Activated CD8-positive, alpha-beta memory T cell treated with anti-CD3 and anti-CD28 coated beads, Interleukin-2, amount 10 ng/mL, durations not matched to agents 7 days and 5 days (primary cell): ENCODE measurements around the gene GRK6. TPM values are rescaled to one million over a fixed set of nuclear protein-coding genes. Genes with fewer than 3 reads are reported as not detected.

ENCODE experiments used
- ATAC-seq: fragments of 150-1000 bp; cut with Tn5 transposase; one replicate; pipeline ENCODE4 v1.10.0; 2021; ENCODE audit warnings: moderate library complexity
- CTCF ChIA-PET: fragments of 350-600 bp; sonication (Branson Sonifier 250); formaldehyde crosslinking; loops from one replicate; lab custom pipeline; 2021; ENCODE audit warnings: antibody characterized with exemption; lab: Charles Lee
- DNase-seq: peaks from one replicate; pipeline ENCODE4 v3.0.0-alpha.2; 2020
- H3K27ac Mint-ChIP-seq: one replicate; pipeline ENCODE4 v1.8.0; 2021; ENCODE audit warnings: mild to moderate bottlenecking, mixed read lengths
- H3K27me3 Mint-ChIP-seq: one replicate; pipeline ENCODE4 v1.8.0; 2021; ENCODE audit warnings: mixed read lengths
- H3K36me3 Mint-ChIP-seq: one replicate; pipeline ENCODE4 v1.8.0; 2021; ENCODE audit warnings: mild to moderate bottlenecking, mixed read lengths
- H3K4me1 Mint-ChIP-seq: one replicate; pipeline ENCODE4 v1.8.0; 2021; ENCODE audit warnings: mixed read lengths
- H3K4me3 Mint-ChIP-seq: one replicate; pipeline ENCODE4 v1.8.0; 2021; ENCODE audit warnings: mild to moderate bottlenecking, moderate library complexity, mixed read lengths
- H3K9me3 Mint-ChIP-seq: one replicate; pipeline ENCODE4 v1.8.0; 2022; ENCODE audit warnings: low read depth, mixed read lengths
- total RNA-seq, 2 experiments: library from RNA; stranded (reverse); gene quantifications; one replicate each; pipeline ENCODE4 v1.2.3, GENCODE V29; 2021

The GRK6 gene
- total RNA-seq, 2 experiments from 2014 or later = 112 to 159 TPM

DNA sequence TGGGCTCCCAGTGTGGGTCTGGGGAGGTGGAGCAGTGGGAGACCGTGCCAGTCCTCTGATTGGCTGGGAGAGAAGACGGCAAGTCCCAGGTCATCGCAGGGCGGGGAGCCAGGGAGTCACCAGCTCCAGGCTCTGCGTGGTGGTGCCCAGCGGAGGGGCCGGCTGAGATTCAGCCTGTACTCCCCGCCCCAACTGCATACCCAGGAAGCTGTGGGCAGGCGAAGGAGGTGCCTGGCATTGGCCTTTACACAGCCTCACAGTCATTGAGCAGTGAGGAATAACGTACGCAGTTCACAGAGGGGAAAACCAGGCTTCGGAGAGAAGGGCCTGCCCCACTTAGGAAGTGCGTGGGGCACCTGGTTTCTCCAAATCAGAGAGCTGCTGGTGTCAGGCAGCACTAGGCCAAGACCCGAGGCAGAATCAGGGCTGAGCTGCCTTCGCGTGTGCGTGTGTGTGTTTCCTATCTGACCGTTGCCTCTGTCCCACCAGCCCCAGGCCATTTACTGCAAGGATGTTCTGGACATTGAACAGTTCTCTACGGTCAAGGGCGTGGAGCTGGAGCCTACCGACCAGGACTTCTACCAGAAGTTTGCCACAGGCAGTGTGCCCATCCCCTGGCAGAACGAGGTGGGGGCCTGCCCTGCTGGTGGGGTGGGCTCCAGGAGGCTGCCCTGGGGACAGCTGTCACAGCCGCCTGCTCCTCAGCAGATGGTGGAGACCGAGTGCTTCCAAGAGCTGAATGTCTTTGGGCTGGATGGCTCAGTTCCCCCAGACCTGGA lies 13.9 kb downstream of the GRK6 start:
- CTCF ChIA-PET = interaction anchor here (0.8 to 25.5 kb wide), 7 partner anchors 9 to 71 kb away, joined by 3 to 717 read pairs (median 9); partner anchors contain the start of genes F12 and PFN3
- peak; percentile 41 for DNase-seq
- no peak for ATAC-seq
- Mint-ChIP-seq H3K27me3 (no peaks in the 10 kb centered on the region), H3K36me3 (peaks cover 32% of the 10 kb centered on the region), H3K4me1 (peaks cover 33% of the 10 kb centered on the region), H3K9me3 (no peaks in the 10 kb centered on the region), H3K27ac (no peak overlapping the region), H3K4me3 (no peak overlapping the region)

DNA sequence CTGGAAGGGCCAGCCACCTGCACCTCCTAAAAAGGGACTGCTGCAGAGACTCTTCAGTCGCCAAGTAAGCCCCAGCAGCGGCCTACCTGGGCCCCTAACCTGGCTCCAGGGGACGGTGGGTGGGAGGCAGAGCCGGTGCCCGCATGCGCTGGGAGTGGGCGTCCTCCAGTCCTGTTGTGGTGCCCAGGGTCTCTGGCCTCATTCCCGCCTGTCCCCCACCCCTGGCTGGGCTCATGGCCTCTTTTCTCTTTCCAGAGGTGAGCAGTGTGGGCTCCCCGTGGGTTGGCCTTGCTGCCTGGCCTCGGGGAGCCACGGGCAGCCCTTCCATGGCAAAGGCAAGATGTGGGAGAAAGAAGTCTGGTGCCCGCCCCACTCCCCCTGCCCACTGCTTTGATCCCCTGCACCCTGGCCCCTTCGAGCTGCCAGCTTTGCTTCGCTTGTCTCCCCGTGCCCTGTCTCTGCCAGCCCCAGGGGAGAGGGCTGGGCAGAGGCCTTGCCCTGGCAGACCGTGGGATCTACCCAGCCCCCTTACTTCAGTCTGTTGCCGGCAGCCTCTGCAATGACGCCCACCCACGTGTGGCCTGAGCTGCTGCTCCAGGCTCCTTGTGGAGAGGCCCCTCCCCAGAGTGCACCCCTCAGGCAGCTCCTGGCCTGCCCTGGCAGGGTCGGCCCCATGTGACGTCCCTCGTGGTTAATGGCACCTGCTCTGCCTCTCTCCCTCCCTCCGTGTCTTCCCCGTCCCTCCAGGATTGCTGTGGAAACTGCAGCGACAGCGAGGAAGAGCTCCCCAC lies 14.7 kb downstream of the GRK6 start:
- Mint-ChIP-seq H3K36me3 (peaks cover 28% of the 10 kb centered on the region), H3K9me3 (no peaks in the 10 kb centered on the region), H3K4me3 (no peak overlapping the region), H3K4me1 (peaks cover 38% of the 10 kb centered on the region), H3K27me3 (no peaks in the 10 kb centered on the region), H3K27ac (no peak overlapping the region)
- ATAC-seq (no peak), DNase-seq (no peak)
- CTCF ChIA-PET = interaction anchor here (0.8 to 25.5 kb wide), 6 partner anchors 9 to 72 kb away, joined by 3 to 717 read pairs (median 18); partner anchors contain the start of genes F12 and PFN3

DNA sequence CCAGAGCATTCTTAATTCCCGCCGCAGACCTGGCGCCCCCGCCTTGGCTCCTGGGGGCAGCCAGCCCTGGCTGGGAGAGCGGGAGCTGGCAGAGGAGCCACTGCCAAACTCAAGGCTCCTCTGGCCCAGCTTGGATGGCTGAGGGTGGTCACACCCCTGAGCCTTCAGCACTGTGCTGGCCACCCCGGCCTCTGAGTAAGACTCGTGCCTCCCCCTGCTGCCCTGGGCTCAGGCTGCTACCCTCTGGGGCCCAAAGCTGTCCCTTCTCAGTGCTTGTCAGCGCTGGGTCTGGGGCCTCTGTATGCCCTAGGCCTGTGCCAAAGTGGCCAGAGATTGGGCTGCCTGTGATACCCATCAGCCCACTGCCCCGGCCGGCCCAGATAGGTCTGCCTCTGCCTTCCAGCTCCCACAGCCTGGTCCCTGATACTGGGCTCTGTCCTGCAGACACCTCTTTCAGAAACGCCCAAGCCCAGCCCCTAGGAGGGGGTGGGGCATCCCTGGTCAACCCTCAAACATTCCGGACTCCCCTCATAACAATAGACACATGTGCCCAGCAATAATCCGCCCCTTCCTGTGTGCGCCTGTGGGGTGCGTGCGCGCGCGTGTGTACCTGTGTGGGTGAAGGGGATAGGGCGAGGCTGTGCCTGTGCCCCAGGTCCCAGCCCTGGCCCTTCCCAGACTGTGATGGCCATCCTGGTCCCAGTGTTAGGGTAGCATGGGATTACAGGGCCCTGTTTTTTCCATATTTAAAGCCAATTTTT lies 15.8 kb downstream of the GRK6 start:
- Mint-ChIP-seq H3K9me3 (no peaks in the 10 kb centered on the region), H3K4me3 (no peak overlapping the region), H3K27ac (no peak overlapping the region), H3K36me3 (peaks cover 23% of the 10 kb centered on the region), H3K4me1 (peaks cover 41% of the 10 kb centered on the region), H3K27me3 (no peaks in the 10 kb centered on the region)
- DNase-seq (no peak), ATAC-seq (no peak)
- CTCF ChIA-PET = interaction anchor here (1.4 to 25.5 kb wide), 5 partner anchors 12 to 66 kb away, joined by 3 to 717 read pairs (median 64); partner anchors contain the start of genes F12, GRK6 and PFN3

DNA sequence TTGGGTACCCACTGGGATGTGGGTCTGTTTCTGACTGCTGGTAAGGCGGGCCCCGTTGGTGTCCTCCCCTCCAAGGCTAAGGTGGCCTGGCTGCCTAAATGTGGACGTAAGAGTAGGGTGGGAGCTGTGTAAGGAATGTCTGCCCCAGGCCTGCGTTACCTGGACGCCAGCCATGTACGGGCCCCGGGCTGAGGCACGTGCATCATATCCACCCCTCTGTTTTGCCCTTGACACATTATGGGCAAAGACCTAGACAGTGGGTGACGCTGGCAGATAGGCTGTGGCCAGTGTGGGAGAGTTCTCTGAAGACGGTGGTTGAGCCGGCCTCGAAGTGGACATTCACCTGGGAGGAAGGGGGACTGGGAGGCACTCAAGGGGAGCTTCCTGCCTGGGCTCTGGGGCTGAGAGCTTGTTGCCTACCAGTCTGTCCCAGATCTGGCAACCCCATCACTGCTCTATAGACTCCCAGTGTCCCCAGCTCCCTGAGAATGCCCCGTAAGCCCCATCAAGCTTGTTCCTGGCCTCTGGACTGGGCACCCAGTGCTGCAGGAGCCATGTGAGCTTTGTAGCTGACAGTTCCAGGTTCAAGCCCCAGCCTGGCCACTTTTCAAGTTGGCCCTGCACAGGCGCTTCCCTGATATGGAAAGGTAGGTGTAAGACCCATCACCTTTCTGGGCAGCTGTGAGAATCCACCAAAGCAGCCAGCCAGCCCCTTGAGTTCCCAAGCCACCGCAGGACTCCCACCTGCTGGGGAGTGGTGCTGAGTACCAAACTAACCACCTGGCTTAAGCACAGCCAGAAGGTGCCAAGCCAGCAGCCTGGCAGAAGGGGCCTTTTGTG lies 16.9 kb downstream of the GRK6 start:
- H3K27ac Mint-ChIP-seq = no peak overlapping the region
- CTCF ChIA-PET = interaction anchor here (1.0 to 25.5 kb wide), 7 partner anchors 11 to 134 kb away, joined by 3 to 717 read pairs (median 24); partner anchors contain the start of genes F12, GRK6 and PFN3
- H3K36me3 Mint-ChIP-seq = peaks cover 13% of the 10 kb centered on the region
- ATAC-seq (no peak), DNase-seq (no peak)
- no peak overlapping the region for H3K4me3 Mint-ChIP-seq
- peaks cover 45% of the 10 kb centered on the region for H3K4me1 Mint-ChIP-seq
- peaks cover 6% of the 10 kb centered on the region for H3K27me3 Mint-ChIP-seq
- H3K9me3 Mint-ChIP-seq = no peaks in the 10 kb centered on the region

DNA sequence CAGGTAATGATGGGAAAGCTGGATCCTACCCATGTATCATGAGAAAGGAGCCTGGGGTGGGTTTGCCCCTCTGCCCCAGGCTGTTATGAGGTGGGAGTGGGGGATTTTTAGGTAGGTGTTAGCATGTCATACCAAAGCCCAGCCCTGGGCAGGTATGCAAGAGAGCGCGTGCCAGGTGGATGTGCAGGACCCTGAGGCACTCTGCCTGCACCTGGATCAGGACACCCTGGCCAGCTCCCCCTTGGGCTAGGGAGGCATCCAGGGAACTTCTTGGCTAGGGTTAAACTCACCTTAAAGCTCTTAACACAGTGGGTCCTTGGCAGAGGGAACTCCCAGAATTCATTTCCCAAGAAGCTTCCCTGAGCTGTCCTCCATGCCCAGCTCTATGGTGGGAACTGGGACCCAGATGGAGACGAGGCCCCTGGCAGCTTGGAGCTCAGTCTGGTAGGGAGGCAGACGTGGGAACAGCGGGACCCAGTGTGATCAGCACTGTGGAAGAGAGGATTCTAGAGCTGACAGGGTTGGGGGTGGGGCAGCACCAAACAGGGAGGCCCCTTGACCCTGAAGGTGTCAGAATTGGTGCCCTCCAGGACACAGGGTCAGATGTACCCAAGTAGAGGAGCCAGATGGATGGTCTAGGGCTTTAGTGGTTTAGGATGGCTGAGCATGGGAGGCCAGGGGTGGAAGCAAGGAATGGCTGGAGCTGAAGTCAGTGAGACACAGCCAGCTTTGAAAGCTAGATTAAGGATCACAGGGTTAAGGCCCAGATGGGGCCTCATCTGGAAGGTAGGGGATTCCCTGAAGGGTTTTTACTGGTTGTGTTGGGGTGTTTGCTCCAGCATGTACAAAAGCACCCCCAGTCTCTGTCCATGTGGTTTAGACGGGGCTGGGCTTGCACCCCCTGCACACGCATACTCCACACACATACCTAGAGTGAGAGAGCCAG lies 17.9 kb downstream of the GRK6 start:
- H3K9me3 Mint-ChIP-seq = no peaks in the 10 kb centered on the region
- no peak for ATAC-seq
- H3K27ac Mint-ChIP-seq = peak overlapping the region; percentile 75
- H3K4me1 Mint-ChIP-seq = peaks cover 45% of the 10 kb centered on the region
- CTCF ChIA-PET = interaction anchor here (1.0 to 25.5 kb wide), 7 partner anchors 10 to 135 kb away, joined by 3 to 717 read pairs (median 64); partner anchors contain the start of genes F12, GRK6 and PFN3
- peaks cover 9% of the 10 kb centered on the region for H3K36me3 Mint-ChIP-seq
- no peak for DNase-seq
- no peak overlapping the region for H3K4me3 Mint-ChIP-seq
- peaks cover 10% of the 10 kb centered on the region for H3K27me3 Mint-ChIP-seq

DNA sequence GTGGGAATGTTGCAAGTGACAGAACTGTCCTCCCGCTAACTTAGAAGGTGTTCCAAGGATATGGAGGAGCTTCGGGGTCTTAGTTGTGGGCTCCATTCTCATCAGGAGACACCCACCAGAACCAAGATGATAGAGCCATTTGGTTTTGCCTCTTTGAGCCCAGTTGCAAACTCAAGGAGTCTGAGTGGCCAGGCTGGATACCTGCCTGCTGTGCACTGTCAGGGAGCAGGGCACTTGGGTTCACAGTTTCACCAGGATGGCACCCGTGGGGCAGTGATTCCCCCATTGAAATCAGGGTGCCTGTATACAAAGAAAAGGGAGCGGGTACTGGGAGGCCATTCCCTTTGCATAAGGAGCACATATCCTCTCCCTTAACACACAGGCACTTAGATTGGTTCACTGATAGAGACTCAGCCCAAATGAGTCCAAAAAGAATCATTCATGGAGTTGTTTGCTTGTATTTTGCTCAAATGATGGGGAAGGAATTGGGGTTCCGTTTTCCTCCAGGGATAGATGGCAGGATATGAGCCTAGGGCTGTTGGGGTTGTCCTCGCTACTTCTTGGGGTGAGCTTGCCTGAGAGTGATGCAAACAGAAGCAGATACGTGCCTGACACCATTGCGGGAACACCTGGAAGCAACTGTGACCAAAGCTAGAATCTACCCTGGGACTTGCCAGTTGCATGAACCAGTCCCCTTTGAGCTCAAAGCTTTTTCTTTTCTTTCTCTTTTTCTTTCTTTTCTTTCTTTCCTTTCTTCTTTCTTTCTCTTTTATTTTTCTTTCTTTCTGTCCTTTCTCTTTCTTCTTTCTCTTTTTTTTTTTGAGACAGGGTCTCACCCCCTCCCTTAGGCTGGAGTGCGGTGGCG lies 18.8 kb downstream of the GRK6 start:
- no peak for DNase-seq
- CTCF ChIA-PET = interaction anchor here (0.9 to 25.5 kb wide), 11 partner anchors 9 to 136 kb away, joined by 3 to 717 read pairs (median 4); partner anchors contain the start of genes F12, GRK6, LMAN2 and PFN3

DNA sequence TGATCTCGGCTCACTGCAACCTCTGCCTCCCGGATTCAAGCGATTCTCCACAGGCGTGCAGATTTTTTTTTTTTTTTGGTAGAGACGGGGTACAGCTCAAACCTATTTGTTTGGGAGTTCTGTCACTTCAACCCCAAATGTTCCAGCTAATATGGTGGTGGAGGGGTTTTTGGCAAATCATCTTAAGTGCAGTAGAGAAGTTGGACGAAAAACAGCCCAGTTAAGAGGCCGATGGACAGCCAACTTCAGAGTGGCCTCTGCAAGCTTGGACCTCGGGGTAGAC lies 19.4 kb downstream of the GRK6 start:
- peaks cover 10% of the 10 kb centered on the region for H3K27me3 Mint-ChIP-seq
- no peak for ATAC-seq
- CTCF ChIA-PET = interaction anchor here (0.9 to 25.5 kb wide), 13 partner anchors 8 to 136 kb away, joined by 3 to 717 read pairs (median 4); partner anchors contain the start of genes F12, GRK6, LMAN2 and PFN3
- no peaks in the 10 kb centered on the region for H3K9me3 Mint-ChIP-seq
- peaks cover 2% of the 10 kb centered on the region for H3K36me3 Mint-ChIP-seq
- peaks cover 39% of the 10 kb centered on the region for H3K4me1 Mint-ChIP-seq
- H3K27ac Mint-ChIP-seq = peak overlapping the region; percentile 76
- DNase-seq = no peak
- H3K4me3 Mint-ChIP-seq = peak overlapping the region; percentile 60

More for the DNA sequence above, 18.8 kb downstream of the GRK6 start:
- peak overlapping the region; percentile 76 for H3K27ac Mint-ChIP-seq
- no peak for ATAC-seq
- H3K9me3 Mint-ChIP-seq = no peaks in the 10 kb centered on the region
- H3K27me3 Mint-ChIP-seq = peaks cover 10% of the 10 kb centered on the region
- H3K4me3 Mint-ChIP-seq = peak overlapping the region; percentile 60
- H3K36me3 Mint-ChIP-seq = peaks cover 2% of the 10 kb centered on the region
- H3K4me1 Mint-ChIP-seq = peaks cover 39% of the 10 kb centered on the region

DNA sequence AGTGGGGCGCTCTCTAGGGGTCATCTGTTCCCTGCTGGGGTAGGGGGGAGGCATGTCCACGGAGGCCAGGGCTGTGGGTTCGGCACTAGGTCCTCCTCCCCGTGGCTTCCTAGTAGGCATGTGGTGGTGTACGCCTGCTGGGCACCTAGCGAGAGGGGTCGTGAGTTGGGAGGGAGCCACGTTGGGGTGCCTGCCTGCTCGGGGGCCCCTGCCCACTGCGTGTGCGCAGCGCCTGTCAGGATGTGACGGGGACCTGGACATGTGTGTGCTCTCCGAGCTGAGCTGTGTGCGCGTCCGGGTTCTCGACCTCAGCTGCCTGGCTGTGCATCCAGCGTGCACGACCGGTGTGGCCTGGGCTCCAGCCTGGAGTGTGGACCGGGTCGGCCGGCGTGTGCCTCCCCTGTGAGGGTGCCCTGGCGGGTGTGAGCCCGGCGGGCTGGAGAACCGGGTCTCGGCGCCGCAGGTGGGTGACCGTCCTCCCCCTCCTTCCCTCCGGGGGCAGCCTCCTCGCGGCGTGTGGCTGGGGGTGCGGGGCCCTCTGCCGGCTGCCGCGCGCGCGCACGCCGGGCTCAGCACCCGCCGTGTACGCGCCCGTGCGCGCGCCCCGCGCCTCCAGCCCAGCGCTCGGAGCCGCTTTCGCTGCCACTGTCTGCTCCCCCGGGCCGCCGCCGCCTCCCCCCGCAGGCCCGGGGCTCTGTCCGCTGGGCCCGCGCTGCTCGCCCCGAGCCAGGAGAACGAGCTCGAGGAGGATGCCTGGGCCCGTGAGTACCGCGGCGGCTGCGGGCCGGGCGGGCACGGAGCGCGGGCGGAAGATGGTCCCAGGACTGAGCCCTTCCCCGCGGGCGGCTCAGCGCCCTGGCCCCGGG lies 20.0 kb downstream of the GRK6 start, which contains the start of gene PRR7:
TSS of gene PRR7 (plus strand) at position 615 of the 866 bp plus-strand sequence. CDS start 8,254 bp downstream, outside the sequence.
- peaks cover 39% of the 10 kb centered on the region for H3K4me1 Mint-ChIP-seq
- peaks cover 10% of the 10 kb centered on the region for H3K27me3 Mint-ChIP-seq
- H3K9me3 Mint-ChIP-seq = no peaks in the 10 kb centered on the region
- CTCF ChIA-PET = interaction anchor here (0.9 to 25.5 kb wide), 15 partner anchors 8 to 137 kb away, joined by 3 to 717 read pairs (median 4); partner anchors contain the start of genes F12, GRK6, LMAN2 and PFN3
- peak within 1 kb of the TSS; percentile 60 for H3K4me3 Mint-ChIP-seq
- ATAC-seq (peak; percentile 74), DNase-seq (peak; percentile 79)
- peak within 1 kb of the TSS; percentile 76 for H3K27ac Mint-ChIP-seq
- H3K36me3 Mint-ChIP-seq = peaks cover 2% of the 10 kb centered on the region

DNA sequence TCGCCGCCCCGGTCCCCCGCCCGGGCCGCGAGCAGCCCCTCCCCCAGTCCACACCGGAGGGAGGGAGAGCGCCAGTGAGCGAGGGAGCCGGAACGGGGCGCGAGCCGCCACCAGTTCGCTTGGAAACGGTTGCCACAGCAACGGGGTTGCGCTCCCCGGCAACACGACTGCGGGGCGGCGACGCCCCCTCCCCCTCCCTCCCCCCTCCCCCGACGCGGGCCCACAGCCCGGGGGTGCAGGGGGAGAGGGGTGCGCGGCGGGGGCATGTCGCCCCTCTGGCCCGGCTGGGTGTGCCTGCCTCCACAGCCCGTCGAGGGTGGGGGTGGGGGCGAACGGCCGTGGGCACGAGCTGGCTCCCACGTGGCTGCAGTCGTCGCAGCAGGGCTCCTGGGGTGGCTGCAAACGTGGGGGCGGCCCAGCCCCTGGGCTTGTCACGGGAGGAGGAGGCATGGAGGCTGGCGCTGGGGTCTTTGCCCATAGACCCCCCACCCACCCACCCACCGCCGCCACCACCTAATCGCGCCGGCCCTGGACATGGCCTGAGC lies 20.7 kb downstream of the GRK6 start:
- CTCF ChIA-PET = interaction anchor here (1.0 to 25.5 kb wide), 11 partner anchors 7 to 137 kb away, joined by 3 to 717 read pairs (median 6); partner anchors contain the start of genes F12, GRK6 and PFN3
- ATAC-seq = peak; percentile 41
- Mint-ChIP-seq H3K27me3 (peaks cover 10% of the 10 kb centered on the region), H3K36me3 (peaks cover 2% of the 10 kb centered on the region), H3K27ac (no peak overlapping the region), H3K9me3 (no peaks in the 10 kb centered on the region), H3K4me1 (peaks cover 39% of the 10 kb centered on the region), H3K4me3 (peak overlapping the region; percentile 26)
- DNase-seq = peak; percentile 78
